ENCODE measurements around the gene FER. TPM values are rescaled to one million over a fixed set of nuclear protein-coding genes. Genes with fewer than 3 reads are reported as not detected.

Gene FER
- total RNA-seq, 1 experiment from 2014 or later: 18.0 TPM

- no peaks in the 10 kb centered on the region for H3K27me3 Mint-ChIP-seq (ENCODE audit: low read depth)
Measured at GRCh38 chr5:109125755-109126429, 378.2 kb downstream of the FER start.

More at GRCh38 chr5:109125755-109126429, 378.2 kb downstream of the FER start:
- no peak overlapping the region for H2BK12ac ChIP-seq (ENCODE audit: insufficient read length, low read depth, low read length)
- H3K4me3 Mint-ChIP-seq: no peak overlapping the region
- no peak overlapping the region for H4K8ac ChIP-seq (replicated peaks; ENCODE audit: insufficient read length, low read depth, low read length)
- H3K79me1 ChIP-seq (ENCODE audit: insufficient read depth, low read depth, low read length, poor library complexity, severe bottlenecking): no peaks in the 10 kb centered on the region
- no peaks in the 10 kb centered on the region for H3K23me2 ChIP-seq (ENCODE audit: insufficient read length, low read depth, low read length, poor library complexity, severe bottlenecking)
- no peaks in the 10 kb centered on the region for H3K79me2 ChIP-seq (ENCODE audit: insufficient read depth, low read length)
- no peak overlapping the region for H3K4me2 ChIP-seq (ENCODE audit: insufficient read depth, insufficient read length, low read length)
- no peak overlapping the region for H3K4ac ChIP-seq (ENCODE audit: low read depth, low read length)
- no peak for TF ChIP-seq CTCF (conservative IDR thresholded peaks at IDR 0.05)
- H3K36me3 Mint-ChIP-seq (ENCODE audit: insufficient read depth in 1 of 3, low read depth in 3 of 3): peaks cover 0 to 15% (median 3%) of the 10 kb centered on the region in 3 experiments; a peak in 4 of 7 replicates
- no peak overlapping the region for H3K23ac ChIP-seq (ENCODE audit: insufficient read length, low read depth, low read length)
- H3K27ac Mint-ChIP-seq: peak overlapping the region in 1 of 3 experiments; percentile 62; a peak in 1 of 7 replicates
- no peak overlapping the region for H3K14ac ChIP-seq (ENCODE audit: insufficient read depth, low read length)
- no peaks in the 10 kb centered on the region for H3K9me3 ChIP-seq (ENCODE audit: control insufficient read depth, low read depth, low read length)
- H3K27me3 ChIP-seq (ENCODE audit: insufficient read depth, low read length): no peaks in the 10 kb centered on the region
- H2BK15ac ChIP-seq (ENCODE audit: low read depth, low read length): no peak overlapping the region
- no peak overlapping the region for H2AFZ ChIP-seq (ENCODE audit: low read length)
- H2BK120ac ChIP-seq (ENCODE audit: low read depth, low read length, poor library complexity, severe bottlenecking): no peak overlapping the region
- no CpG with 5 or more reads among the region's 6 CpGs for WGBS (ENCODE audit: extremely low coverage, insufficient read length, low lambda C conversion rate)
- no peaks in the 10 kb centered on the region for H4K20me1 ChIP-seq (ENCODE audit: control insufficient read depth, insufficient read depth, insufficient read length)
- H2BK20ac ChIP-seq (ENCODE audit: low read depth, low read length, poor library complexity, severe bottlenecking): no peak overlapping the region
- no peak overlapping the region for H3K18ac ChIP-seq (ENCODE audit: insufficient read length, low read depth, low read length)
- no peak overlapping the region for H3K27ac ChIP-seq (ENCODE audit: insufficient read length, low read depth, low read length)
- H3K9me3 Mint-ChIP-seq: peaks cover 7 to 12% of the 10 kb centered on the region in 2 experiments; a peak in 4 of 5 replicates
- H2BK5ac ChIP-seq (ENCODE audit: insufficient read length, low read length): no peak overlapping the region
- H3T11ph ChIP-seq (ENCODE audit: low read length): no peak overlapping the region
- H3K9ac ChIP-seq (ENCODE audit: extremely low read depth, insufficient read length, low read length): no peak overlapping the region
- no peak overlapping the region for H2AK5ac ChIP-seq (ENCODE audit: insufficient read length, low read length)
- H4K91ac ChIP-seq (ENCODE audit: insufficient read length, low read depth, low read length): no peak overlapping the region
- no peak for DNase-seq
- H3K56ac ChIP-seq (ENCODE audit: insufficient read length, low read depth, low read length): no peak overlapping the region
- H4K5ac ChIP-seq (ENCODE audit: insufficient read length, low read depth, low read length): no peak overlapping the region
- peaks cover 4 to 7% of the 10 kb centered on the region in 2 experiments for H3K4me1 Mint-ChIP-seq
- H3K4me1 ChIP-seq (ENCODE audit: insufficient read depth, low read length): no peaks in the 10 kb centered on the region
